Ammon's horn (tissue), 1 donor: Measurements from ENCODE around the gene RNASE12.
A peak's percentile ranks its signal among the peaks of the same experiment; 100 is the strongest.
"Not testable (repeated sequence)": the region's sequence is repeated elsewhere in the genome, so short reads cannot be mapped to it uniquely, and the experiment has no call there.

Experiments used
- DNase-seq: peaks from one replicate; pipeline ENCODE4 v3.0.0-alpha.2; 2016; ENCODE audit warnings: low spot score

The RNASE12 gene

GRCh38 chr14:20614038-20614840, 23.1 kb upstream of the RNASE12 start:
- no peak for DNase-seq

GRCh38 chr14:20613094-20614037, 22.2 kb upstream of the RNASE12 start:
- peak; percentile 88 for DNase-seq

DNA sequence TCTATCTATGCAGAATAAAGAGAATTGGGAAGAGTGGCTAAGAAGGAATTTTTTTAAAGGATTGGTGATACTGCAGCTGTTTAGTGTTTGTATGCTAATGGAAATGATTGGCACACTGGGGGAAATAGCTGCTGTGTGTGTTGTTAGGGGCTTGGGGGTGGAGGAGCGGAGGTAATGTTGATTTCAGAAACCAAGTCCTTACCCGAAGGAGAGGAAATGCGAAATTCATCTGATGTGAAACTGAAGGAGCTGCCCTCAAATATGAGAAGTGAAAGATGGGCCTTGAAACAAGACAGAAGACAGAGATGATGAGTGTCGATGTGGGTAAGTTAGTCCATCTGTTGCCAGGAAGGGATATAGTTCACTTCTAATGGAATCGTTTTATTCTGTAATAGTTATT, 21.2 kb upstream of the RNASE12 start:
- DNase-seq = peak; percentile 38

- DNase-seq = no peak
Measured at GRCh38 chr14:20611277-20611676, 20.1 kb upstream of the RNASE12 start.

- DNase-seq = peak; percentile 81
Measured at GRCh38 chr14:20610002-20610765, 19.0 kb upstream of the RNASE12 start.

DNA sequence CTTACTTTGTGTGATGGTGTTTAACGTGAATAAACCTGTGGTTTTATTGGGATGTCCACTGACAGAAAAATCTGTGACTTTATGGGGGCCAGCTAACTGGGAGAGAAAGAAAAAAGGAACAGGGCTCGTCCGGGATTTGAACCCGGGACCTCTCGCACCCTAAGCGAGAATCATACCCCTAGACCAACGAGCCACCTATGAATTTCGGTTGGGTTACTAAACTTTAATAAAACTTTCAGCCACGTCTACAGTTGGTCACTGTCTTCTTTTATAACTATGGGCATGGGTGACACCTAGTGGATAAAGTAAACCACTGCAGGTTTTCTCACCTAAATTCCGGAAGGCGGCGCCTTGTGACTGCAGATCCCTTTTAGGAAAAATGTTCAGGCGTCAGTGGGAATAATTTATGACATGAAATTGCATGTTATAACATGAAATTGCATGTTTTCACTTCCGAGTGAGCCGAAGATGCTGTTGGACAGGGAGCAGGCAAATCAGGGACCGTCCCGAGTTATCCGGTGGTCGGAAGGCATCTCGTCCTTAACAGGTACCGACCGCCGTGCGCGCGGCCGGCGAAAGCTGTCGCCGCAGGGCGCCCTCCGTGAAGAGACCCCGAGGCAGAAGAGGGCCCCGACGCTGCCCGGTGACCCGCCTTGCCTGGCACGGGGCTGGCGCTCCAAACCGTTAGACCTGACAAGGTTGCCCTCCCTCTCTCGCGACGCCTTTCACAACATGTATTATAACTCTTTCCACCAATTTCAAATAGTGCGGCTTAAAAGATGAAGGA, 18.2 kb upstream of the RNASE12 start:
- peak; percentile 88 for DNase-seq

DNA sequence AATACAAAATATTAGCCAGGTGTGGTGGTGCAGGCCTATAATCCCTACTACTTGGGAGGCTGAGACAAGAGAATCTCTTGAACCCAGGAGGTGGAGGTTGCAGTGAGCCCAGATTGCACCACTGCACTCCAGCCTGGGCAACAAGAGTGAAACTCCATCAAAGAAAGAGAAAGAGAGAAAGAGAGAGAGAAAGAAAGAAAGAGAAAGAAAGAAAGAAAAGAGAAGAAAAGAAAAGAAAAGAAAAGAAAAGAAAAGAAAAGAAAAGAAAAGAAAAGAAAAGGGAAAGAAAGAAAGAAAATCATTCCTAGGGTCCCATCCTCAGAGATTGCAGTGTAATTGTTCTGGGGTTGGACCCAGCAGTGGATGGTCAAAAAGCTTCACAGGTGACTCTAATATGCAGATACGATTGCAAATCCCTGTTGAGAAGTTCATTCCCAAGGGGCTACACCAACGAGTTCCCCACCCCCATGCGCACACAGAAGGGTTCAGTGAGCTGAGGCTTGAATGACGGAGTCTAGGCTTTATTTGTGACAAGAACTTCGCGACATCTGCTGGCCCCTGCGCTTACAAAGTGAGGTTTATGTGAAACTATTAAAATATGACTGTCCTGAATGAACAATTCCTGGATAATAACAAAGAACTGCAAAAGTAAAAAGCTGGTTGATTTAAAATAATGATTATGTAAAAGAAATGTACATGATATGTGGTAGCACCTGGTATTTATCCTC, 17.4 kb upstream of the RNASE12 start:
- DNase-seq = no peak

- no peak for DNase-seq
Measured at GRCh38 chr14:20607617-20608016, 16.4 kb upstream of the RNASE12 start.

- DNase-seq = no peak
Measured at GRCh38 chr14:20606902-20607242, 15.7 kb upstream of the RNASE12 start.

GRCh38 chr14:20606190-20606901, 15.2 kb upstream of the RNASE12 start:
- DNase-seq = peak; percentile 57

- no peak for DNase-seq
Measured at GRCh38 chr14:20603813-20604690, 12.9 kb upstream of the RNASE12 start.

GRCh38 chr14:20602583-20602982, 11.4 kb upstream of the RNASE12 start:
- DNase-seq = no peak

DNA sequence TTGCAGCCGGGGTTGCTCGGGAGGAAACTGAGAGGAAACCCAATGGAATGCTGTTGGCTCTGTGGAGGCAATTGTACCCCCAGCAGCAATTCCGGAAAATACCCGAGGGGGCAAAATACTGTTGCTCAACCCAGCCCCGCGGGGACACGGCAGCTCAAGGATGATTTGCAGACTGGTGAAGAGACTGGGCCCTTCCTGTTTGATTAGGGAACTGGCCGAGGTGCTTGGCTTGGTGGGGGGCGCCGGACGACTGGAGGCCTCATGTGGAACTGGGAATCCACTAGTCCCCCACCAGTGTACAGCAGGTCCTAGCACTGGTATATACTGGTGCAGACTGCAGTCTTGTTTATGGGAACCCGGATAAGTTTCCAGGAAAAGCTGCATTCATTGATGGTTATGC, 10.3 kb upstream of the RNASE12 start:
- DNase-seq = no peak

DNA sequence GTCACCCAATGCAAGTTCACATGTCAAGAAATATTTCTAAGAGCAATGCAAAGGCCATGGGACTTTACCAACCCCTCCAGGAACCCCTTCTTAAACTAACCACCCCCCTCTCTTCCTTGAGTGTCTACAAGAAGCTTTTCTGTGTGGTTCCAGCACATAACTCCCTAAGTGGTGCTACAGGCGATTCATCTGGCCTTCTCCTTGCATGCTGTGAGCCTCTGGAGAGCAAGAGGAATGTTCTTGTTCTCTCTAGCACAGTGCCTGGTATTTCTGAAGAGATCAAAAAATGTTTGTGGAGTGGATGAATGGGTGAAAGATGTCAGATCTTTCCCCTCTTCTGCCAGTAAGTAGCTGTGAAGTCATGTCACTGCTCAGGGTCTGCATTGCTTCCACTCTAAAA, 5.9 kb upstream of the RNASE12 start:
- DNase-seq = no peak

DNA sequence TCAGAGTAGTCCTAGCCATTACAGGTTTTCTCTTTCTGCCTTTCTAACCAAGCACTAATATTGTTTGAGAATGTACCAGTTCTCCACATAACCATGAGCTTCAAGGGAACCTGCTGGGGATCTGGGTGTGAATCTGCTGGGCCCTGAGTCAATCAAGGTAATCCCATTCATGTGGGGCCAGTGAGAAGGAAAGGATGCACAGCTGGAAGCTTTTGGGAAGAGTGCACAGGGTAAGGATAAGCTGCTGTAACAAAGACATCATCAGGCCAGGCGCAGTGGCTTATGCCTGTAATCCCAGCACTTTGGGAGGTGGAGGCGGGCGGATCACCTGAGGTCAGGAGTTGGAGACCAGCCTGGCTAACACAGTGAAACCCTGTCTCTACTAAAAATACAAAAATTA, 4.5 kb upstream of the RNASE12 start:
- DNase-seq = not testable (repeated sequence)

- no peak for DNase-seq
Measured at GRCh38 chr14:20592574-20592973, 1.4 kb upstream of the RNASE12 start.

- no peak for DNase-seq
Measured at GRCh38 chr14:20587489-20588154, 3.6 kb downstream of the RNASE12 start, which contains the start of gene RNASE11. RNASE11 (minus strand) TSS chr14:20588001.

DNA sequence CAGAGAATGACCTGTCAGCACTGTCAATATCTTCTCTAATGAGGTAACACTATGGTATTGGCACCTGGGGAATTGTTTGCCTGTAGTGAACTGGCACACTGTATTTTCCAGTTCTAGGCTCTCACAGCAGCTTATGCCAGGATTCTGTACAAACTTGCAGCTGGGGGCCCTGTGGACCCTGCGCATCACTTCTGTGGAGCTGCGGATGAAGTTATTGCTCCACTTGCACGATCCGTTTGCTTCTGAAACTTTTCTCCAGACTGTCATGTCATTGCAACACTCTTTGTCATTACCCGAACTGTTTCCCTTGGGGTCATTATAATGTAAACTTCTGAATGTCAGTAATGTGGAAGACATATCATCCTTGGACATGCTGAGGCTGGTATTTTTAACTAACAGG, 7.3 kb downstream of the RNASE12 start:
- no peak for DNase-seq

- no peak for DNase-seq
Measured at GRCh38 chr14:20583142-20583541, 8.0 kb downstream of the RNASE12 start.
